ENCODE measurements around the gene C3orf22. TPM values are rescaled to one million over a fixed set of nuclear protein-coding genes. Genes with fewer than 3 reads are reported as not detected.
"Not testable (repeated sequence)": the region's sequence is repeated elsewhere in the genome, so short reads cannot be mapped to it uniquely, and the experiment has no call there.

Gene C3orf22
- total RNA-seq, 1 experiment from 2014 or later: not detected

DNA sequence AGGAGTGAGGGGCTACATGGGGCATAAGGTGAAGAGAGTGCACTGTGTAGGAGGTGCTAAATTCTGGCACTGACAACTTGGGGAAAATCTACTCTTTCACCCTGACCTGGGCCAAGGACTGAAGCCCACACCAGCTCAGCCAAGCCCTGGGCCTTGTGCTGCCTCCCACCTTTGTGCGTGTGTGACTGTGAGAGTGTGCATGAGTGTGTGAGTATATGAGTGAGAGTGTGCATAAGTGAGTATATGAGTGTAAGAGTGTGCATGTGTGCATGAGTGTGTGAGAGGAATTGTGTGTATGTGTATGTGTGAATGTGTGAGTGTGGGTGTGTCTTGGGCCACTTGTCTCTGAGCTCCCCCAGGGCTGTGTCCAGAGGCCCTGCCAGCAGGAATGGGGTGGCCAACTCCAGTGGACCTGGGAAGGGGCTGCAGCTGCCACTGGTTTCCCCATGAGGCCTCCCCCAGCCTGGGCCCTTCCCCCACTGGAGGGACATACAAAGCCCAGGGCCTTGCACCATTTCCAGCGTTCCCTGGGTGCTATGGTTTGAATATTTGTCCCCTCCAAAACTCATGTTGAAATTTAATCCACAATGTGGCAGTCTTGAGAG is 15.2 kb downstream of the C3orf22 start:
- no peak for DNase-seq (ENCODE audit: low spot score)

GRCh38 chr3:126542340-126543241 is 16.1 kb downstream of the C3orf22 start:
- DNase-seq (ENCODE audit: low spot score): no peak

GRCh38 chr3:126541628-126542339 is 16.9 kb downstream of the C3orf22 start:
- no peak for DNase-seq (ENCODE audit: low spot score)

DNA sequence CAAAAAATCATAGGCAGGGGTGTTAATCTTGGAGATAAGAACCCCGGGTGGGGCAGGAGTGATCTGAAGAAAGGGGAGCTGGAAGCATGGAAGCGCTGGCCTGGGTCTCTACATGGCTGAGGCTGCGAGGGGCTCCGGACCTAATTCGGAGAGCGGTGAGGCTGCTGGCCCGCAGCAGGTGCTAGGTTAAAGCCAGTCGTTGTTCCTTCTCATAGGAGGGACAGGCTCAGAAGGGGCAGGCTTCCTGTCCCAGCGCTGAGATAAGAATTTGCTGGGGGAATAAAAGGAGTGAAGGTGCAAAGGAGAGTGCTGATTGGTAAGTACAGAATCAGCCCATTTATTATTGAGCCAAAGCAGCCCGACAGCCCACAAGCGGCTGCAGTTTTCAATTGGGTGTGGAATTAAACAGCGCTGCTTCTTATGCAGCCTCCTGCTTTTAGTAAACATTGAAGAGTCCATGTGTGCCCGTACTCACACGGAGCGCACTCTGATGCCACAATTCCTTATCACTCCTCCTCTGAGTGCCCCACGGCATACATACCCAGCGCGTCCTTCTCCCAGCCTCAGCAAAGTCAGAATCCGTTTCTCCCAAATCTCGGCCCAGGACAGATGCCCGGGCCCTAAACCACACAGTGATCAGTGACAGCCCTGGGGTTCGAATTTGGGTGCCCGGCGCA is 17.6 kb downstream of the C3orf22 start:
- DNase-seq (ENCODE audit: low spot score): no peak

GRCh38 chr3:126540342-126540849 is 18.3 kb downstream of the C3orf22 start:
- DNase-seq (ENCODE audit: low spot score): peak; percentile 97

GRCh38 chr3:126539558-126540250 is 19.0 kb downstream of the C3orf22 start:
- DNase-seq (ENCODE audit: low spot score): no peak

DNA sequence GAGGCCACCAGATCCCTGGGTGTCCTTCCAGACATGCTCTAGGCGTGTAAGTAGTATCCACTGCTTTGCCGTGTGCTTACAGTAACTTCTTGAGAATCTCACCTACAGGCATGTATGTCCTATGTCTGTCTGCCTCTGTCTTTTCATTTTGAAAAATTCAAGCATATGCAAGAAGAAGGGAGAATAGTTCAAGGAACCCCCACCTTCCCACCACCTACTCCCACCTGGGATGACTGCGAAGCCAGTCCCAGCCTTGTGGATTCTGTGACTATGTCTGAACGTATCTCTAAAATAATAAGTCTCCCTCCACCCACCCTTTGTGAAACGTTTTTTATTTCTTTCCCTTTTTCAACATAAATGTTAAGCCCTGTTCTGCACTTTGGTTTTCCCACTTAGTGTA is 19.8 kb downstream of the C3orf22 start:
- no peak for DNase-seq (ENCODE audit: low spot score)

DNA sequence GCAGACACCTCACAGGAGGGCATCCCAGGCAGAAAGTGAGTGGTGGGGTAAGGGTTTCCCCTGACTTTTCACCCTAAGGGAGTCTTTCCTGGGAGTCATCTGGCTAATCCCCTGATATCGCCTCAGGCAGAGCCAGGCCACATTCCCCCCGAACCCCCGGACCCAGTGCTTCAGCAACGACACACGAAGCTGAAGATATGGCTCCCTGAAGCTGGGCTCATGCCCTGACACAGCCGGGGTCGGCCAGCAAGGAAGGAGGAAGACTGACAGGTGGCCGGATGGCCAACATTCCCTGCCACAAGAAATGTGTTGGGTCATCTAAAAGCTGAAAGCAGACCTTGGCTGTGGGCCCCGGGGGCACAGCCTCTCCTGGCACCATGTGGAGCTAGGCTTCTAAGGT is 20.4 kb downstream of the C3orf22 start:
- DNase-seq (ENCODE audit: low spot score): no peak

GRCh38 chr3:126537730-126538281 is 20.9 kb downstream of the C3orf22 start:
- no peak for DNase-seq (ENCODE audit: low spot score)

DNA sequence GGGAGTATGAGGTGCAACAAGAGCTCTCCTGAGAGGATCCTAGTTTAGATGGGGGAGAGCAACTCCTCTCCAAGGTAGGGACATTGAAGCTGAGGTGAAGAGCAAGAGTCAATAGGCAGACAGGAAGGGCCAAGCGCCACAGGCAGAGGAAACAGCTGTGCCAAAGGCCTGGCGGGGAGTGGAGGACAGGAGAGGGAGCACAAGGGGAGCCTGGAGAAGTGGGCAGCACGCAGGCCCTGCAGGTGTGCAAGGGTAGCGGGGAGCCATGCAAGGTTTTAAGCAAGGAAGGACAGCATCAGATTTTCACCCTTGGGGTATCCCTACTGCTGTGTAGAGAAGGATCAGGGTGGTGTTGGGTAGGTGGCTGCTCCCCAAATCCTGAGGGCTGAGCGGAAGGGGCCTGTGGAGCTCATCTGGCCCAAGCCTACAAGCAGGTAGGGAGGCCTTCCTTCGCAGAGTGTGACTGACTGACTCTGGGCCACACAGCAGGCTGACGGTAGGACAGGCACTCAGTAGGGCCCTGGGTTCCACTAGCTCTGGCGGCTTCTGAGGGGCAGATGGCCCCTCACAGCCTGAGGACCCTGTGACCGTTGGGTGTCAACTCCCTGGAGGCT is 21.5 kb downstream of the C3orf22 start:
- DNase-seq (ENCODE audit: low spot score): no peak

DNA sequence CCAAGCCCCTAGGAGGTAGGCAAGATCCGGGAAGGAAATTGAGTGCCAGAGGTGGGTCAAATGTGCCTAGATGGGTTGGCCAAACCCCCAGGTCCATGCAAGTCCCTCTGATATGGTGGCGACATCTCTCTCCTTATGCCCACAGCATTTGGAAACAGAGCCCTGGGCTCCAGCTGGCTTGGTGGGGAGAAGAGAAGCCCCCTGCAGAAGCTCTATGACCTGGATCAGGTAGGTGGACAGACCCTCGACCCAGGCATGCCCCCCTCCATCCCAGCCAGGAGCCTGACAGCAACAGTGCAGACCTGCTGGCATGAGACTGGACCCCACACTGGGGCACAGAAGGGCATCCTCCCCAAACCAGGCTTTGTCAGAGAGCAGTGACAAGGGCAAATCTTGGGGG is 22.6 kb downstream of the C3orf22 start:
- no peak for DNase-seq (ENCODE audit: low spot score)

GRCh38 chr3:126535636-126536035 is 23.1 kb downstream of the C3orf22 start:
- DNase-seq (ENCODE audit: low spot score): no peak

DNA sequence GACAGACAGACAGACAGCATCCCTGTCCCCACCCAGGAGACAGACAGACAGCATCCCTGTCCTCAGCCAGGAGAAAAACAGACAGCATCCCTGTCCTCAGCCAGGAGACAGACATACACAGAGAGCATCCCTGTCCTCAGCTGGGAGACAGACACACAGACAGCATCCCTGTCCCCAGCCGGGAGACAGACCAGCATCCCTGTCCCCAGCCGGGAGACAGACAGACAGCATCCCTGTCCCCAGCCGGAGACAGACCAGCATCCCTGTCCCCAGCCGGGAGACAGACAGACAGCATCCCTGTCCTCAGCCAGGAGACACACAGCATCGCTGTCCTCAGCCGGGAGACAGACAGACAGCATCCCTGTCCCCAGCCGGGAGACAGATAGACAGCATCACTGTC is 24.0 kb downstream of the C3orf22 start:
- DNase-seq (ENCODE audit: low spot score): not testable (repeated sequence)

GRCh38 chr3:126533506-126533905 is 25.2 kb downstream of the C3orf22 start:
- DNase-seq (ENCODE audit: low spot score): no peak

GRCh38 chr3:126531051-126531330 is 27.7 kb downstream of the C3orf22 start:
- no peak for DNase-seq (ENCODE audit: low spot score)

DNA sequence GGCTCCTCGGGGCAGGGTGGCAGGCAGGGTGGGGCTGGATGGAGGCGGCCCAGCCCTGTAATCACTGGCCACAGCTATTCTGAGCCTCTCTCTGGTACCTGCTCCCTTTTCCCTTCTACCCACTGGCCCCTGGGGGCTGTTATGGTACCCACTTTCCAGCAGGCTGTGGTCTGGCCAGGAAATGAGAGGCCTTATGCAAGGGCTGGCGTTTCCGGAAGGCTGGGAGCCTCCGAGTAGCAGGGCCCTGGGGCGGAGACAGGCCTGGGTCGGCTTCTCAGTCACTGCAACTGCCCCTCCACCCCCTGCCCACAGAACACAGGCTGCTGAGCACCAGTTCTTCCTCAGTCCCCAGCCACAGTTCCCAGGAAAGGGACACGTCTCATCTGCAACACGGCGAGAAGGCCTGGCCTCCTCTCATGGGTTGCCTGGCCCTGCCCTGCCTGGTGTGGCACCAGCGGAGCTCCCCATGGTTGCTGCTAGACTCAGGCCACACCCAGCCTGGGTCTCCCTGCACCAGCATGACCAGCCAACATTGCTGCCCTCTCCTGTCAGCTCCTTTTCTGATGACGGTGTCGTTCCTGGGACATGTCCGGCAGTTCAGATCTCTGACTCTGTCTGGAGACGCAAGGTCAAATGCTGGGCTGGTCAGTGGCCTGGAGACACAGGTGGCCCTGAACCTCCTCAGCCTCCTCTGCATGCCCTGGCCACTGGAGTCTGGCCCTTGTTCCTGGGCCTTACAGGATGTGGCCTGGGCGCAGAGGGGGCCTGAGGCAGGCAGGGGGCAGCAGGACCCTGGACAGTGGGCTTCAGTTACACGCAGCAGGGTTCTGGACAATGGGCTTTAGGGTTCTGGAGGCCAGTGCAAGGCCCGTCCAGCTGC is 28.3 kb downstream of the C3orf22 start:
- peak; percentile 60 for DNase-seq (ENCODE audit: low spot score)

- no peak for DNase-seq (ENCODE audit: low spot score)
These were observed 29.1 kb downstream of the C3orf22 start for GRCh38 chr3:126529585-126530170.

DNA sequence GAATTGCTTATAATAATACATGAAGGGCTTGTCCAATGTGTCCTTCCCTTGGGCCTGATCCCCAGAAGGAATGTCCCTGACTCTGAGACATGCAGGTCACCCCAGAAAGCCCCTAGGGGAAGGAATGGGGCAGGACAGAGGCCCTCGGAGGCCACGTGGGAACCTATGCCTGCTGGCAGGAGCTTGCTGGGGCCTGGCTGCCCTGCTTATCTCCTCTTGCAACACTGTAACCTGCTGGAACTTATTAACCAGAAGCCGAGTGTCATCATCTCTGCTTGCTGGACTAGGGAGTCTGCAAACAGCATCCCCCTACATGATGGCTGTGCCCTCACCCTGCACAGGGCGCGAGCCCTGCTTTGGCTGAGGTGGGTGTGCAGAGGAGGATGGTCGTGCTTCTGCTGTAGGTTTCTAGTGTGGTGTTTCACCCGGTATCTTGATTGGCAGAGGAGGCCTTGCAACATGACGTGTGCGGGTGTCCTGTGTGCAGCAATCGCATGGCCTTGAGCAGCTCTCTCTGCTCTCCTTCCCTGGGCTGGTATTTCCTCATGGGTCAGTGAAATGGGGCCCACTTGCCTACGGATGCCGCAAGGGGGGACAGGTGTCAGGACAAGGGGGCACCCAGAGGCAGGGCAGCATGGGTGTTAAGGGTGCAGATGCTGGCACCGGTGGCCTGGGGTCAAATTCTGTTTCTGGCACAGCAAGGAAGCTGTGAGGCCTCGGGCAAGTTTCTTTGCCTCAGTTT is 29.8 kb downstream of the C3orf22 start:
- DNase-seq (ENCODE audit: low spot score): no peak

GRCh38 chr3:126528419-126528799 is 30.3 kb downstream of the C3orf22 start:
- DNase-seq (ENCODE audit: low spot score): no peak

Measured in H4 (cell line).